ENCODE results near the gene GLP2R. TPM values are rescaled to one million over a fixed set of nuclear protein-coding genes. Genes with fewer than 3 reads are reported as not detected.

GLP2R gene
- total RNA-seq, 1 donor from 2014 or later, result not detected

DNA sequence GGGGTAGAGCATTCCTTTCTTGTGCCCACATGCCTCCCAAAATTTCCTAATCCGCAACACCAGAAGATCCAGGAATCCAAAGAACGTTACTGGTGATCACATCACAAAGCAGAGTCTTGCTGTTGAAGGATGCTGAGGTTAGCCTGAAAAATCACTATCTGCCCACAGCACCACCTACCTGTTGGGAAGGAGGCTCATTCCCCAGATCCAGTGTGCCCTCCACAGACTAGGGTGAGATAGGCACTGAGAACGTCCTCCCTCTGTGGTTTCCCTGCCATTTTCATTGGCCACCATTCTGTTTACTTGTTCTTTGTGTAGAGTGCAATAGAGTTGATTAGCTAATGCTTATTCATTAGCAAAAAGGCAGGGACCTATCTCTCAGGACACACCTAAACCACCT lies 49.0 kb downstream of the GLP2R start:
- no peaks in the 10 kb centered on the region for H3K9me3 ChIP-seq
- H3K27me3 ChIP-seq, result no peaks in the 10 kb centered on the region
- H3K4me3 ChIP-seq, result no peak overlapping the region
- H3K4me1 ChIP-seq, result no peaks in the 10 kb centered on the region
- H3K27ac ChIP-seq, result no peak overlapping the region
- DNase-seq (ENCODE audit: low spot score in 2 of 2), result peak in 1 of 2 donors; percentile 16
- TF ChIP-seq, protein P1, sequence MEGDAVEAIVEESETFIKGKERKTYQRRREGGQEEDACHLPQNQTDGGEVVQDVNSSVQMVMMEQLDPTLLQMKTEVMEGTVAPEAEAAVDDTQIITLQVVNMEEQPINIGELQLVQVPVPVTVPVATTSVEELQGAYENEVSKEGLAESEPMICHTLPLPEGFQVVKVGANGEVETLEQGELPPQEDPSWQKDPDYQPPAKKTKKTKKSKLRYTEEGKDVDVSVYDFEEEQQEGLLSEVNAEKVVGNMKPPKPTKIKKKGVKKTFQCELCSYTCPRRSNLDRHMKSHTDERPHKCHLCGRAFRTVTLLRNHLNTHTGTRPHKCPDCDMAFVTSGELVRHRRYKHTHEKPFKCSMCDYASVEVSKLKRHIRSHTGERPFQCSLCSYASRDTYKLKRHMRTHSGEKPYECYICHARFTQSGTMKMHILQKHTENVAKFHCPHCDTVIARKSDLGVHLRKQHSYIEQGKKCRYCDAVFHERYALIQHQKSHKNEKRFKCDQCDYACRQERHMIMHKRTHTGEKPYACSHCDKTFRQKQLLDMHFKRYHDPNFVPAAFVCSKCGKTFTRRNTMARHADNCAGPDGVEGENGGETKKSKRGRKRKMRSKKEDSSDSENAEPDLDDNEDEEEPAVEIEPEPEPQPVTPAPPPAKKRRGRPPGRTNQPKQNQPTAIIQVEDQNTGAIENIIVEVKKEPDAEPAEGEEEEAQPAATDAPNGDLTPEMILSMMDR (IDR thresholded peaks at IDR 0.05), result no peak
- intact Hi-C loops (cut with DNase I), result no loop called here
- no peaks in the 10 kb centered on the region for H3K36me3 ChIP-seq

DNA sequence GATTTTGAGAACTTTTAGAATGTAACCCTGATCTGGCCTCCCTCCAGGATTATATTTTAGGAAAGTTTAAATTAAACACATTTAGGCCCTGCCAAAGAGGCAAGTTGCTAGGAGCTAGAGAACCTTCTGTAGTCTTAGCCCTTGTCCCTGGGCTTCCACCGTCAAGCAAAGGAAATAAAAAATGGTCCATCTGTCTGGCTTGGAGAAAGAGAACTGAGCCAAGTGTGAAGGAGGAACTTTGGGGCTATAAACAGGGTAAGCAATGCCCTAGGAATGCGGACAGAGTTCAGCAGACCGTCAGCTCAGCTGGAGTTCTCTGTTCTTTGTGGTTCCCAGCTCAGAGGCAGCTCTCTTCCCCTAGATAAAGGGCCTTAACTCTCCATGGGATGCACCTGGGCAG lies 49.7 kb downstream of the GLP2R start:
- Histone ChIP-seq H3K36me3 (no peaks in the 10 kb centered on the region), H3K27me3 (no peaks in the 10 kb centered on the region), H3K4me3 (no peak overlapping the region), H3K27ac (no peak overlapping the region), H3K4me1 (no peaks in the 10 kb centered on the region), H3K9me3 (no peaks in the 10 kb centered on the region)
- intact Hi-C loops (cut with DNase I), result no loop called here
- TF ChIP-seq, protein P1 (IDR thresholded peaks at IDR 0.05), result no peak
- DNase-seq (ENCODE audit: low spot score in 2 of 2), result peak in 1 of 2 donors; percentile 52

DNA sequence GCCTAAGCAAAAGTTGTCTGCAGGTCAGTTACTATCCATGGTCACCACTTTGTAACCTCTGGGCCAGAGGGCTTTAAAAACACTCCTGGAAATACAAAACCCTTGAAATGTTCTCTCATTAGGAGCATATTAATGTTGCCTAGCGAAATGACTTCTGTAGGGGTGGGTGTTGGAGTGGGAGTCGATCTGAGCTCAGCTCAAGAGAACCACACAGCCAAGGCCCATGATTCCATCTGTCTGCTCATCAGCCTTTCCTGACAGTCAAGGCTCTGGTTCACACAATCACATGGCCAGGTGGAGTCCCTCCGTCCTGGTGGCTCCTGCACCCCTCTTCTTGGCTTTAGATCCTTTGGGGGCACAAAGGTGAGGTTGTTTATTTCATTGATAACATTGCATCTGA lies 52.6 kb downstream of the GLP2R start:
- no peak for DNase-seq (ENCODE audit: low spot score in 2 of 2)
- Histone ChIP-seq H3K27ac (no peak overlapping the region), H3K9me3 (peaks cover 0 to 7% of the 10 kb centered on the region in 2 donors), H3K36me3 (no peaks in the 10 kb centered on the region), H3K4me3 (no peak overlapping the region), H3K27me3 (no peaks in the 10 kb centered on the region), H3K4me1 (no peaks in the 10 kb centered on the region)
- intact Hi-C loops (cut with DNase I), result no loop called here
- TF ChIP-seq, protein P1 (IDR thresholded peaks at IDR 0.05), result no peak

DNA sequence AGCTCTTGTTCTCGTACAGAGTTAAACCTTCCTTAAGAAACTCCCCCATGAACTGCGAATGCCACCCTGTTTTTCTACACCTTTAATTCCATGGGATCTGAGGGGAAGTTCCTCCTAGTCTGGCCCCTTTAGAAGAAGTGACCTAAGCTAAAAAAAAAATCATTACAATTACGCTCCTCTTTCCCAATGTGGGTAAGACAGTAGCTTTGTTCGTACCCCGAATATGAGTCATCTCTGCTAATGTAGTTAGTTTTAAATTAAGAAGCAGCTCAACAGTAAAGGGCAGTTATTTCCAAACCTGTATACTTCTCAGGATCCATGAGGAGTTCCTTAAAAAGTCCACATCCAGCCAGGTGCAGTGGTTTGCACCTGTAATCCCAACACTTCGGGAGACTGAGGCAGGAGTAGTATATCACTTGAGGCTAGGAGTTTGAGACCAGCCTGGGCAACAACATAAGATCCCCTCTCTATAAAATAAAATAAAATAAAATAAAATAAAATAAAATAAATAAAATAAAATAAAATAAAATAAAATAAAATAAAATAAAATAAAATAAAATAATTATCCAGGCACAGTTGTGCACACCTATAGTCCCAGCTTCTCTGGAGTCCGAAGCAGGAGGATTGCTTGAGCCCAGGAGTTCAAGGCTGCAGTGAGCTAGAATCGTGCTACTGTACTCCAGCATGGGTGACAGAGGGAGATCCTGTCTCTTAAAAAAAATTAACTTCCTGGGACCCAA lies 53.2 kb downstream of the GLP2R start:
- no peak for DNase-seq (ENCODE audit: low spot score in 2 of 2)
- Histone ChIP-seq H3K27ac (no peak overlapping the region), H3K36me3 (no peaks in the 10 kb centered on the region), H3K4me1 (no peaks in the 10 kb centered on the region), H3K9me3 (peaks cover 0 to 7% of the 10 kb centered on the region in 2 donors), H3K4me3 (no peak overlapping the region), H3K27me3 (no peaks in the 10 kb centered on the region)
- intact Hi-C loops (cut with DNase I), result no loop called here
- TF ChIP-seq, protein P1 (IDR thresholded peaks at IDR 0.05), result no peak

DNA sequence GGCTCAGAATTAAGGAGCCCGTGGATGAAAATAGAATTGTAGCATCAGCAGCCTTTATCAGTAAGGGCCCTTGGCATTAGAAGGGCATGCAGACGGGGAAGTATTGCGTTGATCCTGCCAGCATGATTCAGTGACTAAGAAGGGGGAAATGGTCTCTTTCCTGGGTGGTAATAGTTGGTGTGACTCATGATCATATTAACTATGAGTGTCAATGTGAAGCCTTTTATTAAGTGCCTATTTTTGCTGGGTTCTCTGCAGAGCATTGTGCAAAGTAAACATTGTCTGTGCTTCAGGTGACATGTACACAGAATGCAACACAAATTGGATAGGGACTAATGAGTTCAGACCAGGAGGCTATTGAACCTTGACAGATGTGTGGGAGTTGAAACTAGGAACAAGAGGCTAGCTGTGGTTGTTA lies 54.9 kb downstream of the GLP2R start:
- Histone ChIP-seq H3K4me3 (no peak overlapping the region), H3K9me3 (peaks cover 0 to 7% of the 10 kb centered on the region in 2 donors), H3K4me1 (no peaks in the 10 kb centered on the region), H3K36me3 (no peaks in the 10 kb centered on the region), H3K27me3 (no peaks in the 10 kb centered on the region), H3K27ac (no peak overlapping the region)
- no peak for DNase-seq (ENCODE audit: low spot score in 2 of 2)
- intact Hi-C loops (cut with DNase I), result no loop called here
- TF ChIP-seq, protein P1 (IDR thresholded peaks at IDR 0.05), result no peak
